H9 (cell line): ENCODE data around the gene CRLF2. TPM values are rescaled to one million over a fixed set of nuclear protein-coding genes. Genes with fewer than 3 reads are reported as not detected.

Source experiments
- DNase-seq: peaks from one replicate; pipeline ENCODE4 v3.0.0-alpha.2; 2017
- H2AFZ ChIP-seq: one replicate; pipeline ENCODE4 v1.6.1; 2013; ENCODE audit warnings: mild to moderate bottlenecking, low read length, control low read depth, moderate library complexity
- H2AK5ac ChIP-seq: 2 replicates; pipeline ENCODE4 v1.6.1; 2013; ENCODE audit warnings: low read length, control low read depth, mixed read lengths; ENCODE audit not compliant: insufficient read length
- H2BK120ac ChIP-seq: one replicate; pipeline ENCODE4 v1.6.1; 2013; ENCODE audit warnings: low read depth, mild to moderate bottlenecking, low read length, control low read depth, inconsistent platforms; ENCODE audit not compliant: poor library complexity, severe bottlenecking
- H2BK12ac ChIP-seq: 2 replicates; pipeline ENCODE4 v1.6.1; 2013; ENCODE audit warnings: low read length, control low read depth, mixed read lengths, low read depth; ENCODE audit not compliant: insufficient read length
- H2BK15ac ChIP-seq: 2 replicates; pipeline ENCODE4 v1.6.1; 2013; ENCODE audit warnings: low read depth, low read length, control low read depth
- H2BK20ac ChIP-seq: one replicate; pipeline ENCODE4 v1.6.1; 2013; ENCODE audit warnings: low read depth, mild to moderate bottlenecking, low read length, control low read depth, inconsistent platforms; ENCODE audit not compliant: poor library complexity, severe bottlenecking
- H2BK5ac ChIP-seq: 2 replicates; pipeline ENCODE4 v1.6.1; 2013; ENCODE audit warnings: low read length, control low read depth, mixed read lengths; ENCODE audit not compliant: insufficient read length
- H3K14ac ChIP-seq: 2 replicates; pipeline ENCODE4 v1.6.1; 2013; ENCODE audit warnings: low read length, control low read depth; ENCODE audit not compliant: insufficient read depth
- H3K18ac ChIP-seq: 2 replicates; pipeline ENCODE4 v1.6.1; 2013; ENCODE audit warnings: low read depth, mild to moderate bottlenecking, mixed read lengths, low read length, control low read depth; ENCODE audit not compliant: insufficient read length
- H3K23ac ChIP-seq: 2 replicates; pipeline ENCODE4 v1.6.1; 2013; ENCODE audit warnings: low read length, control low read depth, mixed read lengths, low read depth; ENCODE audit not compliant: insufficient read length
- H3K23me2 ChIP-seq: 2 replicates; pipeline ENCODE4 v1.6.1; 2013; ENCODE audit warnings: low read depth, mild to moderate bottlenecking, mixed read lengths, low read length, control low read depth; ENCODE audit not compliant: insufficient read length, poor library complexity, severe bottlenecking
- H3K27ac ChIP-seq: 2 replicates; pipeline ENCODE4 v1.5.1; 2013; ENCODE audit warnings: low read length, control low read depth, mixed read lengths, low read depth; ENCODE audit not compliant: insufficient read length
- H3K27me3 ChIP-seq: 2 replicates; pipeline ENCODE4 v1.6.1; 2013; ENCODE audit warnings: low read length, control low read depth, inconsistent platforms; ENCODE audit not compliant: insufficient read depth
- H3K4ac ChIP-seq: 2 replicates; pipeline ENCODE4 v1.6.1; 2013; ENCODE audit warnings: low read depth, mild to moderate bottlenecking, control low read depth, inconsistent platforms, low read length, moderate library complexity
- H3K4me1 ChIP-seq: 2 replicates; pipeline ENCODE4 v1.6.1; 2013; ENCODE audit warnings: low read length, control low read depth, inconsistent platforms; ENCODE audit not compliant: insufficient read depth
- H3K4me2 ChIP-seq: 2 replicates; pipeline ENCODE4 v1.6.1; 2013; ENCODE audit warnings: low read length, control low read depth, mixed read lengths; ENCODE audit not compliant: insufficient read length, insufficient read depth
- H3K56ac ChIP-seq: 2 replicates; pipeline ENCODE4 v1.6.1; 2013; ENCODE audit warnings: low read depth, mild to moderate bottlenecking, mixed read lengths, low read length, control low read depth; ENCODE audit not compliant: insufficient read length
- H3K79me1 ChIP-seq: 2 replicates; pipeline ENCODE4 v1.6.1; 2013; ENCODE audit warnings: low read depth, mild to moderate bottlenecking, moderate library complexity, low read length, control low read depth, inconsistent platforms; ENCODE audit not compliant: insufficient read depth, poor library complexity, severe bottlenecking
- H3K79me2 ChIP-seq: 2 replicates; pipeline ENCODE4 v1.6.1; 2013; ENCODE audit warnings: low read length, control low read depth, inconsistent platforms; ENCODE audit not compliant: insufficient read depth
- H3K9ac ChIP-seq: 2 replicates; pipeline ENCODE4 v1.6.1; 2013; ENCODE audit warnings: low read length, control low read depth, mixed read lengths; ENCODE audit not compliant: insufficient read length; ENCODE audit errors: extremely low read depth
- H3K9me3 ChIP-seq: one replicate; pipeline ENCODE4 v1.6.1; 2013; ENCODE audit warnings: low read depth, low read length, inconsistent platforms; ENCODE audit not compliant: control insufficient read depth
- H3T11ph ChIP-seq: one replicate; pipeline ENCODE4 v1.6.1; 2013; ENCODE audit warnings: mild to moderate bottlenecking, low read length, control low read depth, inconsistent platforms
- H4K20me1 ChIP-seq: one replicate; pipeline ENCODE4 v1.6.1; 2013; ENCODE audit not compliant: control insufficient read depth, insufficient read length, insufficient read depth
- H4K5ac ChIP-seq: 2 replicates; pipeline ENCODE4 v1.6.1; 2013; ENCODE audit warnings: low read depth, mild to moderate bottlenecking, mixed read lengths, low read length, control low read depth; ENCODE audit not compliant: insufficient read length
- H4K8ac ChIP-seq: replicated peaks from 2 replicates; pipeline ENCODE4 v1.6.1; 2013; ENCODE audit warnings: low read length, control low read depth, mixed read lengths, low read depth; ENCODE audit not compliant: insufficient read length
- H4K91ac ChIP-seq: 2 replicates; pipeline ENCODE4 v1.6.1; 2013; ENCODE audit warnings: low read depth, mild to moderate bottlenecking, moderate library complexity, mixed read lengths, low read length, control low read depth; ENCODE audit not compliant: insufficient read length
- H3K27ac Mint-ChIP-seq, 3 experiments: 2 replicates in 2 of 3; 3 replicates in 1 of 3; pipeline ENCODE4 v1.8.0; 2020 to 2021; ENCODE audit warnings: mixed read lengths in 3 of 3, mild to moderate bottlenecking in 1 of 3, moderate library complexity in 1 of 3
- H3K27me3 Mint-ChIP-seq: 2 replicates; pipeline ENCODE4 v1.8.0; 2021; ENCODE audit warnings: low read depth, mild to moderate bottlenecking, moderate library complexity, mixed read lengths
- H3K36me3 Mint-ChIP-seq, 3 experiments: 2 replicates in 2 of 3; 3 replicates in 1 of 3; pipeline ENCODE4 v1.8.0; 2020 to 2021; ENCODE audit warnings: low read depth in 3 of 3, mixed read lengths in 3 of 3; ENCODE audit not compliant: insufficient read depth in 1 of 3
- H3K4me1 Mint-ChIP-seq, 2 experiments: 2 replicates each; pipeline ENCODE4 v1.8.0; 2020; ENCODE audit warnings: mixed read lengths in 2 of 2
- H3K4me3 Mint-ChIP-seq, 2 experiments: 2 replicates in 1 of 2; 3 replicates in 1 of 2; pipeline ENCODE4 v1.8.0; 2020 to 2021; ENCODE audit warnings: mild to moderate bottlenecking in 2 of 2, mixed read lengths in 2 of 2, moderate library complexity in 1 of 2
- H3K9me3 Mint-ChIP-seq, 2 experiments: 2 replicates in 1 of 2; 3 replicates in 1 of 2; pipeline ENCODE4 v1.8.0; 2020; ENCODE audit warnings: mild to moderate bottlenecking in 2 of 2, mixed read lengths in 2 of 2, moderate library complexity in 1 of 2
- WGBS: extraction: QIAGEN DNeasy Blood & Tissue Kit; methylation state at CpG from one replicate; pipeline ENCODE4 v1.1.7; 2013; ENCODE audit warnings: missing lambda C conversion rate, low lambda C conversion rate, mixed read lengths; ENCODE audit not compliant: insufficient read length; ENCODE audit errors: extremely low coverage; 5-methylcytosine and 5-hydroxymethylcytosine counted together
- total RNA-seq: library from RNA; stranded (reverse); gene quantifications from 2 replicates; pipeline ENCODE4 v1.2.1, GENCODE V29; 2021
- TF ChIP-seq, protein P1 (sequence below): fragments of 200-600 bp; sonication (generic); conservative IDR thresholded peaks from 3 replicates; pipeline ENCODE4 v1.8.0; 2021; ENCODE audit warnings: antibody characterized with exemption, mild to moderate bottlenecking

The CRLF2 gene
- total RNA-seq, 1 experiment from 2014 or later: not detected

DNA sequence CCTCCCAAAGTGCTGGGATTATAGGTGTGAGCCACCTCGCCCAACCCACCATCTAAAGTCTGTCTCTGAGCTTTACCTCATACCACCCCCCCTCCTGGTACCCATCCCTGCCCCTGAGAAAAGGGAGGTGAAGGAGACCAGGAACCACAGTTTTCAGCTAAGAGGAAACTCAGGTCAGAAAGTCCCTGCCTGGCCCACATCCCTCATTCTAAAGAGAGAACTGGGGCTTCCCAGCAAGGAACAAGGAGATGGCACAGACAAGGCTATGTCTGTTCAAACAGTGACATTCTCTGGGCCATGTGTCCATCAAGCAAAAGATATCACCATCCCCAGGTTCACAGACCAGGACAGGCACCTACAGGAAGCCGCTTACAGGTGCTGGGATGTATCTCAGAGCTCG lies 40.4 kb upstream of the CRLF2 start:
- H3K18ac ChIP-seq: no peak overlapping the region
- H3K4me1 ChIP-seq: no peaks in the 10 kb centered on the region
- no CpG with 5 or more reads among the region's 3 CpGs for WGBS
- no peak overlapping the region for H3K27ac Mint-ChIP-seq
- H3K9ac ChIP-seq: no peak overlapping the region
- TF ChIP-seq, protein P1, sequence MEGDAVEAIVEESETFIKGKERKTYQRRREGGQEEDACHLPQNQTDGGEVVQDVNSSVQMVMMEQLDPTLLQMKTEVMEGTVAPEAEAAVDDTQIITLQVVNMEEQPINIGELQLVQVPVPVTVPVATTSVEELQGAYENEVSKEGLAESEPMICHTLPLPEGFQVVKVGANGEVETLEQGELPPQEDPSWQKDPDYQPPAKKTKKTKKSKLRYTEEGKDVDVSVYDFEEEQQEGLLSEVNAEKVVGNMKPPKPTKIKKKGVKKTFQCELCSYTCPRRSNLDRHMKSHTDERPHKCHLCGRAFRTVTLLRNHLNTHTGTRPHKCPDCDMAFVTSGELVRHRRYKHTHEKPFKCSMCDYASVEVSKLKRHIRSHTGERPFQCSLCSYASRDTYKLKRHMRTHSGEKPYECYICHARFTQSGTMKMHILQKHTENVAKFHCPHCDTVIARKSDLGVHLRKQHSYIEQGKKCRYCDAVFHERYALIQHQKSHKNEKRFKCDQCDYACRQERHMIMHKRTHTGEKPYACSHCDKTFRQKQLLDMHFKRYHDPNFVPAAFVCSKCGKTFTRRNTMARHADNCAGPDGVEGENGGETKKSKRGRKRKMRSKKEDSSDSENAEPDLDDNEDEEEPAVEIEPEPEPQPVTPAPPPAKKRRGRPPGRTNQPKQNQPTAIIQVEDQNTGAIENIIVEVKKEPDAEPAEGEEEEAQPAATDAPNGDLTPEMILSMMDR: no peak
- no peaks in the 10 kb centered on the region for H3K79me2 ChIP-seq
- no peak overlapping the region for H3K4ac ChIP-seq
- no peak overlapping the region for H4K91ac ChIP-seq
- H3K79me1 ChIP-seq: no peaks in the 10 kb centered on the region
- H2BK12ac ChIP-seq: no peak overlapping the region
- no peak overlapping the region for H4K5ac ChIP-seq
- no peak overlapping the region for H2BK20ac ChIP-seq
- no peak overlapping the region for H3K4me2 ChIP-seq
- H3K27ac ChIP-seq: no peak overlapping the region
- H3K27me3 ChIP-seq: no peaks in the 10 kb centered on the region
- H4K20me1 ChIP-seq: no peaks in the 10 kb centered on the region
- no peak overlapping the region for H2AK5ac ChIP-seq
- H3K56ac ChIP-seq: no peak overlapping the region
- no peak overlapping the region for H3T11ph ChIP-seq
- H3K4me3 Mint-ChIP-seq: no peak overlapping the region
- H3K23me2 ChIP-seq: peaks cover 6% of the 10 kb centered on the region
- H3K27me3 Mint-ChIP-seq: no peaks in the 10 kb centered on the region; the same call in 1 of the 2 replicates
- H3K23ac ChIP-seq: no peak overlapping the region
- H3K36me3 Mint-ChIP-seq: peaks cover 31 to 47% (median 46%) of the 10 kb centered on the region in 3 experiments
- DNase-seq: no peak
- no peak overlapping the region for H4K8ac ChIP-seq
- H2AFZ ChIP-seq: no peak overlapping the region
- H3K14ac ChIP-seq: no peak overlapping the region
- H3K4me1 Mint-ChIP-seq: peaks cover 16 to 24% of the 10 kb centered on the region in 2 experiments
- no peak overlapping the region for H2BK15ac ChIP-seq
- no peak overlapping the region for H2BK120ac ChIP-seq
- no peaks in the 10 kb centered on the region for H3K9me3 ChIP-seq
- peaks cover 22 to 27% of the 10 kb centered on the region in 2 experiments for H3K9me3 Mint-ChIP-seq
- H2BK5ac ChIP-seq: no peak overlapping the region
